HG03066 (cell line): ENCODE measurements around the gene ALCAM.
A peak's percentile ranks its signal among the peaks of the same experiment; 100 is the strongest.

ENCODE experiments used
- ATAC-seq: cut with Tn5 transposase; IDR thresholded peaks from one replicate; pipeline ENCODE4 v1.9.1; 2021; ENCODE audit warnings: low read depth; ENCODE audit not compliant: unreplicated experiment

ALCAM gene

GRCh38 chr3:105355408-105356061 lies 11.2 kb upstream of the ALCAM start:
- ATAC-seq, result no peak

- no peak for ATAC-seq
These were observed 10.3 kb upstream of the ALCAM start for GRCh38 chr3:105356396-105356795.

GRCh38 chr3:105356988-105357387 lies 9.7 kb upstream of the ALCAM start:
- no peak for ATAC-seq

GRCh38 chr3:105359098-105359762 lies 7.5 kb upstream of the ALCAM start:
- no peak for ATAC-seq

- no peak for ATAC-seq
These were observed 6.7 kb upstream of the ALCAM start for GRCh38 chr3:105360003-105360402.

- no peak for ATAC-seq
These were observed 4.6 kb upstream of the ALCAM start for GRCh38 chr3:105362021-105362665.

- ATAC-seq, result no peak
These were observed 2.6 kb upstream of the ALCAM start for GRCh38 chr3:105364128-105364527.

GRCh38 chr3:105365081-105365390 lies 1.7 kb upstream of the ALCAM start:
- no peak for ATAC-seq

GRCh38 chr3:105365391-105366325 lies 1.1 kb upstream of the ALCAM start:
- ATAC-seq, result no peak

GRCh38 chr3:105367063-105367405 lies 325 bp downstream of the ALCAM start:
- ATAC-seq, result no peak

GRCh38 chr3:105367406-105368213 lies 901 bp downstream of the ALCAM start:
- ATAC-seq, result peak; percentile 19

GRCh38 chr3:105368566-105369499 lies 2.1 kb downstream of the ALCAM start:
- ATAC-seq, result peak; percentile 24

- ATAC-seq, result peak; percentile 10
These were observed 3.0 kb downstream of the ALCAM start for GRCh38 chr3:105369500-105370371.

GRCh38 chr3:105373383-105373782 lies 6.7 kb downstream of the ALCAM start:
- ATAC-seq, result no peak

- no peak for ATAC-seq
These were observed 9.2 kb downstream of the ALCAM start for GRCh38 chr3:105375750-105376511.

- no peak for ATAC-seq
These were observed 11.0 kb downstream of the ALCAM start for GRCh38 chr3:105377716-105378115.

- no peak for ATAC-seq
These were observed 18.5 kb downstream of the ALCAM start for GRCh38 chr3:105385179-105385578.
